ENCODE data around the gene CERK.

CERK gene

DNA sequence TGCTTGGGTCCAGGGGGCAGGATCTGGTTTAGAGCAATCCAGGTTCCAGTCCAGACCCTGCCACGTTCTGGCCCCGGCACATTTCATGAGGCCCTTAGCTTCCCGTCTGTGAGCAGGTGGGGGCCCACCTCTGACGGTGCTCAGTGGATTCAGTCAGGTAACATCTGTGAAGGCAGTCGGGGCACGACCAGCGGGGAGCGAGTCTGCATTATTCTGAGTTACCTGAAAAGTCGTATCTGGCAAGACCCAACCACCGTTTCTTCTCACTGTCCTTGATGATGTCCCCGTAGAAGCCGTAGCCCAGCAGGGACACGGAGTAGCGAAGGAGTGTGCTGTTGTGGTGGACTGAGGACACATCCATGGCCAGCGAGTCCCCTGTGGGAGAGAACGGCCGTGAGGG lies 39.0 kb downstream of the CERK start:
- DNase-seq (ENCODE audit: low read depth), result no peak

GRCh38 chr22:46697811-46698515 lies 40.1 kb downstream of the CERK start:
- no peak for DNase-seq (ENCODE audit: low read depth)

- no peak for DNase-seq (ENCODE audit: low read depth)
Measured at GRCh38 chr22:46696614-46697013, 41.4 kb downstream of the CERK start.

DNA sequence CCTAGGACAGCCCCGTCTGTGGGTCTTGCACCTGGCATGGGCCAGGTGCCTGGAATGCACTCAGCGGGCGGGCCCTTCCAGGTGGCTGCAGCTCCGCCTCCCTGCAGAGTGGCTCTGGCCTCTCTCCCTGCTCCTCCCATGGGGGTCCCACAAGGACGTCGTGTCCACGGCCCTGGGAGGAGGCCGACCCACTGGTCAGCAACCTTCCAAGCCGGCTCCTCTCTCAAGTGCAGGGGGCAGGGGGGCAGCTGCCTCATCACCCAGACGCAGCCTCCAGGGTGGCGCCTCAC lies 41.9 kb downstream of the CERK start:
- no peak for DNase-seq (ENCODE audit: low read depth)

DNA sequence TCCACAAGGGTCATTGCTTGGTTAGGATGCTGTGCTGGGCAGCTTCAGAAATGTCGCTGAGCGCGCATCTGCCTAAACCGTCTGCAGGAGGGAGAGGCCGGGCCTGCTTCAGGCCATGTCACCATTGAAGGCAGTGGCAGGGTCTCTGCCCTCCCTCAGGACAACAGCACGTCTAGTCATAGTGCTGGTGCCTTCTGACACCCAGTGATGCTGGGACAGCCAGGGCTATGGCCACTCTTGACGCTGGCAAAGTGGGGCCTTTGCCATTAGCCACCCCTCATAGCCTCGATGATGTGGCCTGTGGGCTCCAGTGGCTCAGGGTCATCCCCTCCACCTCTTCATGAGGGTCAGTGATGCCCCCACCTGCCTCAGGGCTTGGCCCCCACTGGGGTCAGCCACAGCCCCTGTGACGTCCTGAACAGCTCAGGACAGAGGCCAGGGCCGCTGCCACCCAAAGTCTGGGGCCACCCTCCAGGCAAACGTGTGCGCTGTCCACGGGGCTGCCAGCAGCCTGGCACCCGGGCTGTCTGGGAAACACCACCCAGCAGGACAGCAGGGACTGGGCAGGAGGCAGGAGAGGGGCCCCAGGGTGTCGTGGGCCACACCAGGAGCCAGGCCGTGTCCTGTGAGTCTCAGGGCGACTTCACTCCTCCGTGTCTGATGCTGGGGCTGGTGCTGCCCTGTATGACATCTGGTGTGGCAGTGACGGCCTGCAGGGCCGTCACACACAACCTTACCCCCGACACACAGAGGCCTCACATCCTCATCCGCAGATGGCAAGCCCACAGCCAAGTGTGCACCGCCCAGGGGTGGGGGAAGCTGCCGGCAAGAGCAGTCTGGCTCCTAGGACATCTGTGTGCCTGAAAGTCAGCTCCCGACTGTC lies 42.5 kb downstream of the CERK start:
- DNase-seq (ENCODE audit: low read depth), result no peak

DNA sequence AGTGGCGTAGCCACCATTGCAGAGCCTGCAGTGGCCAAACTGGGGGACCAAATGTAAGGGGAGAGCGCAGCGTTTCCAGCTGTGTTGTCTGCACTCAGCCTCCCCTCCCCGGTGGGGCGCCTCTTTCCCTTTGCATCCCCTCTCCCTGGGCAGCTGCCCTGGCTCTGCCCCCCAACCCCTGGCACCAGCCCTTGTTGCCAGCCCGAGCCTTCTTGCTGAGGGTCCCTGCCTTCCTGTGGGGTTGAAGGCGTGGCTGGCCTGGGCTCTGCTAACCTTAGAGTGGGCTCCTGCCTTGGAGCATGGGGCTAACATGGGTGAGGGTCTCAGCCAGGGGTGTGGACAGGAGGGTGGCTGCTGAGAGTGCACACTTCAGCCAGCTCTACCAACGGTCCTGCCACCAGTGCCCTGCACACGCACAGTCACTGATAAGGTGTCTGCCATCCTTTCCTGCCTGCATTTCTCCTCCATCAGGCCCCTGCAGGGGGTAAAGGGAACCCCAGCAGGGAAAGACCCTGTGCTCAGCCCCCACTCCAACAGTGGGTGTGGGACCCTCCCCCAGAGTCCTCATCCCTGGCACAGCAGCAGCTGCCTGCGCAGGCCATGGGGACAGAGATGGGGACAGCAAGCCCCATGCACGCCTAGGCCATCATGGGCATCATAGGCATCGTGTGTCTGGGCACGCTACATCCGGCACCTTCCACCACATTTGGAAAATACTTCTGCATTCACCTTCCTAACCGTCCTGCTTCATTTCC lies 43.5 kb downstream of the CERK start:
- DNase-seq (ENCODE audit: low read depth), result no peak

DNA sequence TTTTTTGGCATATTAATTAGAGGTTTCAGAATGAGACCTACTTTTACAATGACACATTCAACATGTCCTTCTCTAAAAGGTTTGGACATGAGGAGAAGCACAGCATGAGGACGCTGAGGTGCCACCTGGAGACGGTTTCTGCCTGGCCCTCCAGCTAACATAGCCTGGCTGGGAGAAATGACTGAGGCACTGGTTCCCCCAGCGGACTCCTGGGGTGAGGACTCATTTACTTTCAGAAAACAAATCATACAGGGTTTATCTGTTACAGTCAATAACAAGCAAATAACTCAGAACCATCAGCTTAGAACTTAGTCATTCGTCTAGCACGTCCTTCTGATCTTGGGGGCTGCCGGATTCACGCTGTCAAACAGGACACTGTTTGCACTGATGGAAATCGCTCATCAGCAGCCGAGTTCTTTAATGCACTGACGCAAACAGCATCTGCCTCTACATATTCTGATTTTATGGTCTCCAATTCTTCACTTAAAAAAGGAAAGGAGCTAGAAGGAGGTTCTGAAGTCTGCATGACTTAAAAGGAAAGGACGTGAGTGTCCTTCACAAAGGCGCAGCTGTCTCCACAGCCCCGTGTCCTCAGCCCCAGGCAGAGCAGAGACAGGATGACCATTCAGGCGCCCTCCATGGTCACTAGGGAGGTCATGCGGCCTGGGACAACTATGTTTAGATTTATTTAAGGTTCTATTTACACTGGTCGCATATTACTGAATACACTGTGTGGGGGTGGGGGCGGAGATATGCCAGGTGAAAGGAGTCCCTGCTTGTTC lies 44.2 kb downstream of the CERK start:
- DNase-seq (ENCODE audit: low read depth), result no peak

- no peak for DNase-seq (ENCODE audit: low read depth)
Measured at GRCh38 chr22:46691571-46691970, 46.5 kb downstream of the CERK start.

DNA sequence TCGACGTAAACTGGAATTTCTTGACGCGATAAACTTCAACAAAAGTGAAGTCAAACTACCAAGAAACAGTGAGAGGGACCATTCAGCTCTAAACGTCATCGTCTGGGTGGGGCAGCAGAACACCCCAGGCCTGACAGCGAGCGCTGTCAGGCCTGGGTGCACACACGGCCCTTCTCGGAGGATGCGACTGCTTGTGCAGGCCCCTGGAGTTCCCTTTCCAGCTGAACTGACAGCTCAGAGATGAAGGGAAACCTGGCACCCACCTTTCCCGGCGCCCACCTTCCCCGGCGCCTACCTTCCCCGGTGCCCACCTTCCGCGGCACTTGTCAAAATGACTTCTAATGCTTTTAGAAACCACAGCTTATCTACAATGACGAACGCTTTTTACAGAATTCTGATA lies 47.9 kb downstream of the CERK start:
- no peak for DNase-seq (ENCODE audit: low read depth)

DNA sequence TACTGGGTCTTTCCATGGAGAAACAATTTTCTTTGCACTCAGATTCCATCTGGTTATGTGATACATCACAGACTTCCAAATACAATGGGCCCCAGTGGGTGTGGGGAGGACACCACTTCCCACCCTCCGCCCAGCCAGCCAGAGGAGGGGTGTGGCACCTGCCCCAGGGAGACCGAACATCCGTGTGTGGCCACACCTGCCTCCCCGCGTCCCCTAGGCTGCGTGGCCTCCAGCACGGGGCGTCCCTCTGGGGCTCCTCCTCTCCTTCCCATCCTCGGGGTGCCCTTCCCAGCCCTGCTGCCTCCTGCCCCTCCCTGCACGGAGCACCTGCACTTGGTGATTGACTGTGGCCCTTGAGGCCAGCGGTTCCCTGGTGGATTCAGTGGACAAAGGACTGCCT lies 49.1 kb downstream of the CERK start:
- DNase-seq (ENCODE audit: low read depth), result no peak

DNA sequence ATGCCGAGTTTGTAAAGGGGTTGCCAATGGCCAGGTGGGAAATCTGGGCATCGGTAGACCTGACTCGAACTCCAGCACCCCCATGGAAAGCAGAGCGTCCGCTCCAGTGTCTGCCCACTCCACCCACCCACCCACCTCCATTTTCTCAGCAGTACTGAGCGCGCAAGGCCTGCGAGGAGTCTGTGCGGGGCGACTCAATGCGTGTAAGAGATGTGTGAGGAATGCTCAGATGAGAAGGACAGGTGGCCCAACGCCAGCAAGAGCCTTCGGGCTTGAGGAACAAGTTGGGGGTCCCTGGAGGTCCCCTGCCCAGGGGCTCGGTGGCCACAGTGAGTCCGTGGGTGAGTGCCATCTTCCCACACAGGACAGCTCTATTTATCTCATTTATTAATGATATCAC lies 50.6 kb downstream of the CERK start:
- DNase-seq (ENCODE audit: low read depth), result no peak

DNA sequence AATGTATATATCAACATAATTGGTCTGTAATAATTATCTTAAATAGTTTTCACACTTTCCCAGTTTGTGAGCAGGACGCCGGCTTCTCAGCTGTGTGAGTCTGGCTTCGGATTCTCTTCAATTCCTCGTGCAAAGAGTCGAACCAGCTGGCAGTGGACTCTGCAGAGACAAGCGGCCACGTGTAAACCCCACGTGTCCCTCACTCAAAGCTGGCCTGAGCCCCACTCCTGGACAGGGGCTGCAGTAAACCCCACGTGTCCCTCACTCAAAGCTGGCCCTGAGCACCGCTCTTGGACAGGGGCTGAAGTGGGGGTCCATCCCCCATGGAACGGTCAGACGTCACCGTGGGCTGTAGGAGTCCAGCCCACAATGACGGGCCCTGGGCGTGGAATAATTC lies 51.0 kb downstream of the CERK start:
- DNase-seq (ENCODE audit: low read depth), result no peak

- no peak for DNase-seq (ENCODE audit: low read depth)
Measured at GRCh38 chr22:46686221-46687047, 51.6 kb downstream of the CERK start.

DNA sequence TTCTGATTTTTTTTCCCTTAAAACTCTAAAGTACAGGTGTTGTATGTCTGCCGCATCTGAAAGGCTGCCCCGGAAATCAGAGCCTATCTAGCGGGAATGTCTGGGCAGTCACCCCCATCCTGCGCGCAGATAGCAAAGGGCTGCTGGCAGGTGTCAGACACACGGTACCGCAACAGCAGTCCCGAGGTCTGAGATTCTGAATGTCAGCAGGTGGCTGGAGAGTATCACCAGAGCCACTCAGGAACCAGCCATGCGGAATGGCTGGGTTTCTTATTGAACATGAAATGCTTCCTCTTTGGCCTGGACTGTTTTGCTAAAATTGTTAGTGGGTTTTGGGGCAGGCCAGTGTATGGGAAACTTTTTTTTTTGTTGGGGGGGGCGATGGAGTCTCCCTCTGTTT lies 53.3 kb downstream of the CERK start:
- no peak for DNase-seq (ENCODE audit: low read depth)

DNA sequence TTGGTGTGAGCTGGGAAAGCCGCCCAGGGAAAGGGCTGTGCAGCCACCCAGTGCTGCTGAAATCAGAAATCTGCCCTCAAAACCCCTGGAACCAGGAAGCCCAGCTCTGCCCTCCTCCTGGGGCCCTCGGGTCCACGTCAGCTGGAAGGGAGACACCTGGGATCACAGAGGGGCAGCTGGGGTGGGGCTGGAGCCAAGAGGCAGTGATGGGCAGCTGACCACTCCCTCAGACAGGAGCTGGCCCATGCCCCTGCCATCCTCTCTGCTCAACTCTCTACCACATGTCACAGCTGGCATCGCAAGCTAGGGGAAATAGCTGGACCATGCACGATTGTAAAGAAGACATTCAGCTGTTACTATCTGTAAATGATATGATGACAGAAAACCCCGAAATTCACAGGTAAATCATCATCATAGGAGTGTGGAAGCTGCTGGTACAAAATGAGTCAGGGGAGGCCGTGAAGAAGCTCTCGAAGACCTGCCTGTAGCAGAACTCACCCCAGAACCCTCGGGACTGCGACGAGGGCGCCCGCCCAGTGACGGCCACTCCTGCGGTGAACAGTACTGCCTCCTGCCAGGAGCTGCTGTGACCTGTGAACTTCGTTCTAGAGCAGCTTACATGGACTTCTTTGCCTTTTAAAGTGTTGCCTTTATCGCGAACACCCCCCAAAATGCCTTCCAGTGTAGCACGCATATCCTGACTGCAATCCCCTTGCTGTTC lies 55.9 kb downstream of the CERK start:
- no peak for DNase-seq (ENCODE audit: low read depth)

- DNase-seq (ENCODE audit: low read depth), result no peak
Measured at GRCh38 chr22:46681010-46681409, 57.0 kb downstream of the CERK start.

DNA sequence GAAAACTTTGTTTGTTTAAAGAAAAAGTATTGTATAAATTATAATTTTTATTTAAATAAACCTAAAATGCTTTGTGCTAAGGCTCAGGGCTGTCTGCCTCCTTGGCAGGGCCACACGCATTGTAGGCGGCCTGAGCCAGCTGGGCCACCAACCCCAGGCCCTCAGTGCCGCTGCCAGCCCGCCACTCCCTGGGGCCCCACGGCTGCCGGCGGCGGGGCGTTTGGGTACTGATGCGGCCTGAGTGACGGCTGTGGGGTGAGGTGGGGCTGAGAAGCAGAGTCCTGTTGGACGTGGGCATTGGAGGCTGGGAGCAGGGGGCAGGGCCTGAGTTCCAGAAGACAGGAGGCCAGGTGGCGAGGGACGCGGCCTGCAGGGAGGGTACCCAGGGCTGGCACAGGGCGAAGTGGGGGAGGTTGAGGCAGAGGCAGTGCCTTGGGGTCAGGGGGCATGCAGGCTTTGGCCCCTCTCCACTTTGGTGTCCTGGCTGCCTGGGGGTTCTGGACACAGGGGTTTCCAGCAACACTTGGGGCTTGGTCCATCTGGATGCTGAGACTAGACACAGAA lies 58.3 kb downstream of the CERK start:
- DNase-seq (ENCODE audit: low read depth), result no peak

DNA sequence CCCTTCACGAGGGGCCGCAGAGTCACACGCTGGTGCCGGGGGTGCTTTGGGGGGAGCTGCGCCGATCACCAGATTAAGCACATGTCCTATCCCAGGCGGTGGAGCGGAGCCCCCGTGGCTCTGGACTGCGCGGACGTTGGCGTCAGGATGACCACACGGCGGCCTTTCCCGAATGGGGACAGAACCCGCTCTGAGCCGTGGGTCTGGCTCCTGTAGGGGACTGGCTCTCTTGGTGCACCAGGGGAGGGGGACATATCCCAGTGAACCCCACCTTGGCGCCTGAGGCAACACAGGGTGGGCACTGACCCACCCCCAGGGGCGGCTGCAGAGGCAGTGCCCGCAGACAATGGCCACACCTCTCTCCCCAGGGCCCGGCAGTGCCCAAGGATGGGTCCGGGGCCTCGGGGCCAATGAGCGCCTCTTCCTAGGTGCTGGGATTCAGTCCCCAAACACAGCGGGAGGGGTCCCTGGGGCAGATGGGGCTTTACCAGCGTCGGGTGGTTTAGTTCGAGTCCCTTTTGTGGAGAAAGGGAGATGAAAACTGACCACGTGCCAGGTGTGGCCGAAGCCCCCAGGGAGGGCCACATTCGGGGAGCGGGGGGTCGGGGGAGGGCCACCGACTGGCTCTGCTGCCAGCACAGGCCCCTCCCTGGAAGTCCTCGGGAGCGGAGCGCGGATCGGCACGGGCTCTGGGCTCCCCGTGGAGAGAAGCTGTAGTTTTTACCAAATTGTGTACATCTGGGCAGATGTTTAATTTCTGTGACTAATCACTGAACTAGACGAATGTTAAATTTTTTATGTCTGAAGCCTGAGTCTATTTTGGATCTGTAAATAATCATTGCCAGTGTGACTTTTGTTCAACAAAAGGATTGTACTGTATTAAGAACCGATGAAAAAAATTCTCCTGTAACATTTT lies 59.0 kb downstream of the CERK start:
- DNase-seq (ENCODE audit: low read depth), result no peak

DNA sequence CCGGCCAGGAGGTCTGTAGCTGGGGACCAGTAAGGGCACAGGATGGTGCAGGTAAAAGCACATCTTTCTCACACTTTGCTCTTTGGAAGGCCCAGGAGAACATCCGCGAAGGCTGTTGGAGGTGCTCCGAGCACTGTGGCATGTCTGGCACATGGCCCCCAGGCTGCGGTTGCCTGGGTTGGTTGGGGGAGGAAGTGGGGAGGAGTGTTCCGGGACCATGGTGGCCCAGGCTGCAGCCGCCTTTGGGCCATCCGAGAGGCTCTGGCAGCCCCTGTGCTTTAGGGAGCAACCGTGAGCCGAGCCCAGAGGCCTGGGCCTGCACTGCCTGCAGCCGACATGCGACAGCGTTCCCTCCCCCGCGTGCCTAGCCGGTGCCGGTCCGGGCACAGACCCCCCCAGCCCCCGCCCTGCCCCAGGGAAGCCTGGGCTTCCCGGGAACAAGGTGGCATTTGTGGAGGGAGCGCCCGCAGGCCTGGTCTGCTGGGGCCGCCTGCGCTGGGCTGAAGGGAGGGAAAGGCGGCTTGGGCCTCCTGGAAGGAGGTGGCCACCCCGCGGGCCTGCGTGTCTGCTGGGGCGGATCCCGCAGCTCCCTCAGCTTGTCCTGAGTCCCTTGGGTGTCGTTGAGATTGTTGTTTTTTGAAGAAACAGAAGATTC lies 59.9 kb downstream of the CERK start:
- DNase-seq (ENCODE audit: low read depth), result no peak

Data from T follicular helper cell (primary cell).